Measurements from ENCODE around the gene CFAP68.

The CFAP68 gene

GRCh38 chr11:111908639-111909305 is 29.4 kb downstream of the CFAP68 start:
- H3K4me3 ChIP-seq (replicated peaks; ENCODE audit: low read depth, low read length) = no peak overlapping the region
- no peak for TF ChIP-seq CTCF (IDR thresholded peaks at IDR 0.05; ENCODE audit: low read depth, low read length, missing control alignments)
- DNase-seq (ENCODE audit: extremely low read depth, low read depth) = no peak

GRCh38 chr11:111909378-111909777 is 30.0 kb downstream of the CFAP68 start:
- TF ChIP-seq CTCF (IDR thresholded peaks at IDR 0.05; ENCODE audit: low read depth, low read length, missing control alignments) = no peak
- no peak for DNase-seq (ENCODE audit: extremely low read depth, low read depth)
- H3K4me3 ChIP-seq (replicated peaks; ENCODE audit: low read depth, low read length) = no peak overlapping the region

- no peak overlapping the region for H3K4me3 ChIP-seq (replicated peaks; ENCODE audit: low read depth, low read length)
- DNase-seq (ENCODE audit: extremely low read depth, low read depth) = no peak
- TF ChIP-seq CTCF (IDR thresholded peaks at IDR 0.05; ENCODE audit: low read depth, low read length, missing control alignments) = no peak
Measured at GRCh38 chr11:111910676-111911562, 31.6 kb downstream of the CFAP68 start.

GRCh38 chr11:111911563-111912401 is 32.4 kb downstream of the CFAP68 start, which contains the start of gene CRYAB:
Gene CRYAB, minus strand, starts transcription at chr11:111911770. Its CDS starts 46 bp downstream, at chr11:111911724.
- TF ChIP-seq CTCF (IDR thresholded peaks at IDR 0.05; ENCODE audit: low read depth, low read length, missing control alignments) = no peak
- no peak within 1 kb of the TSS for H3K4me3 ChIP-seq (replicated peaks; ENCODE audit: low read depth, low read length)
- DNase-seq (ENCODE audit: extremely low read depth, low read depth) = peak; percentile 36

- no peak for DNase-seq (ENCODE audit: extremely low read depth, low read depth)
- no peak within 1 kb of the TSS for H3K4me3 ChIP-seq (replicated peaks; ENCODE audit: low read depth, low read length)
- TF ChIP-seq CTCF (IDR thresholded peaks at IDR 0.05; ENCODE audit: low read depth, low read length, missing control alignments) = no peak
Measured at GRCh38 chr11:111912535-111912934, 33.2 kb downstream of the CFAP68 start, which contains the start of gene HSPB2. Gene HSPB2, plus strand, starts transcription at chr11:111912734. Its CDS starts 96 bp downstream, at chr11:111912830.
